GM06990 (cell line): ENCODE results near the gene SIL1.

Experiments
- DNase-seq: peaks from one replicate; pipeline ENCODE4 v3.0.0-alpha.2; 2011; ENCODE audit not compliant: insufficient read length; ENCODE audit errors: extremely low read depth
- H3K27me3 ChIP-seq: replicated peaks from 2 replicates; pipeline ENCODE4 v1.6.0; 2011; ENCODE audit warnings: low read length; ENCODE audit not compliant: control insufficient read depth, insufficient read depth
- H3K36me3 ChIP-seq: 2 replicates; pipeline ENCODE4 v1.5.1; 2011; ENCODE audit warnings: low read length; ENCODE audit not compliant: control insufficient read depth, insufficient read depth
- H3K4me3 ChIP-seq: replicated peaks from 2 replicates; pipeline ENCODE4 v1.5.1; 2011; ENCODE audit warnings: low read depth, mild to moderate bottlenecking, control low read depth, low read length
- CTCF ChIP-seq: IDR thresholded peaks from 2 replicates; pipeline ENCODE4 v1.5.1; 2011; ENCODE audit warnings: low read length, control low read depth, mild to moderate bottlenecking, inconsistent platforms; ENCODE audit not compliant: insufficient read depth, poor library complexity, severe bottlenecking

SIL1 gene

GRCh38 chr5:139157556-139157955, 40.6 kb downstream of the SIL1 start:
- DNase-seq = no peak
- no peak for TF ChIP-seq CTCF
- Histone ChIP-seq H3K36me3 (peaks cover 1% of the 10 kb centered on the region; the same call in 1 of the 2 replicates), H3K27me3 (no peaks in the 10 kb centered on the region), H3K4me3 (no peak overlapping the region)

- Histone ChIP-seq H3K4me3 (no peak overlapping the region), H3K27me3 (no peaks in the 10 kb centered on the region), H3K36me3 (peaks cover 1% of the 10 kb centered on the region; the same call in 1 of the 2 replicates)
- no peak for TF ChIP-seq CTCF
- no peak for DNase-seq
Measured at GRCh38 chr5:139156814-139157213, 41.4 kb downstream of the SIL1 start.

GRCh38 chr5:139155333-139155732, 42.8 kb downstream of the SIL1 start:
- Histone ChIP-seq H3K36me3 (peaks cover 1% of the 10 kb centered on the region; the same call in 1 of the 2 replicates), H3K4me3 (no peak overlapping the region), H3K27me3 (no peaks in the 10 kb centered on the region)
- TF ChIP-seq CTCF = no peak
- no peak for DNase-seq

- H3K4me3 ChIP-seq = no peak overlapping the region
- TF ChIP-seq CTCF = no peak
- no peaks in the 10 kb centered on the region for H3K27me3 ChIP-seq
- H3K36me3 ChIP-seq = peaks cover 1% of the 10 kb centered on the region; the same call in 1 of the 2 replicates
- no peak for DNase-seq
Measured at GRCh38 chr5:139151902-139152301, 46.3 kb downstream of the SIL1 start.

- Histone ChIP-seq H3K36me3 (peaks cover 1% of the 10 kb centered on the region; the same call in 1 of the 2 replicates), H3K4me3 (no peak overlapping the region), H3K27me3 (no peaks in the 10 kb centered on the region)
- no peak for TF ChIP-seq CTCF
- no peak for DNase-seq
Measured at GRCh38 chr5:139150367-139150999, 47.7 kb downstream of the SIL1 start.

- no peak for DNase-seq
- H3K36me3 ChIP-seq = peaks cover 1% of the 10 kb centered on the region; the same call in 1 of the 2 replicates
- no peak for TF ChIP-seq CTCF
- H3K27me3 ChIP-seq = no peaks in the 10 kb centered on the region
- H3K4me3 ChIP-seq = no peak overlapping the region
Measured at GRCh38 chr5:139149477-139150199, 48.5 kb downstream of the SIL1 start.
